Liver (tissue), 9 donors: Measurements from ENCODE around the gene RAD9B. TPM values are rescaled to one million over a fixed set of nuclear protein-coding genes. Genes with fewer than 3 reads are reported as not detected.

Source experiments
- DNase-seq: peaks from one replicate; pipeline ENCODE4 v3.0.0-alpha.2; 2017; ENCODE audit warnings: low spot score
- H3K27ac ChIP-seq, 2 donors: one replicate each; pipeline ENCODE4 v1.7.0; 2013; ENCODE audit warnings: inconsistent platforms in 2 of 2, low read length in 2 of 2, control low read depth in 1 of 2, low read depth in 1 of 2, mild to moderate bottlenecking in 1 of 2
- H3K27me3 ChIP-seq, 4 donors: one replicate each; pipeline versions ENCODE4 v1.6.1 to v1.7.0; 2013; ENCODE audit warnings: low read length in 3 of 4, inconsistent platforms in 1 of 4, mild to moderate bottlenecking in 1 of 4, moderate library complexity in 1 of 4; ENCODE audit not compliant: control insufficient read depth in 4 of 4, insufficient read depth in 4 of 4
- H3K36me3 ChIP-seq, 4 donors: one replicate each; pipeline versions ENCODE4 v1.6.1 to v1.7.0; 2013; ENCODE audit warnings: low read length in 3 of 4, mild to moderate bottlenecking in 3 of 4, low read depth in 1 of 4, moderate library complexity in 1 of 4; ENCODE audit not compliant: control insufficient read depth in 4 of 4, insufficient read depth in 3 of 4
- H3K4me1 ChIP-seq, 4 donors: one replicate each; pipeline versions ENCODE4 v1.6.1 to v1.7.0; 2013; ENCODE audit warnings: low read length in 3 of 4, mild to moderate bottlenecking in 3 of 4, moderate library complexity in 1 of 4; ENCODE audit not compliant: control insufficient read depth in 4 of 4, insufficient read depth in 4 of 4
- H3K4me3 ChIP-seq, 3 donors: one replicate each; pipeline versions ENCODE4 v1.6.1 to v1.7.0; 2013; ENCODE audit warnings: low read length in 3 of 3, control low read depth in 1 of 3, low read depth in 1 of 3, mild to moderate bottlenecking in 1 of 3
- H3K9ac ChIP-seq, 2 donors: one replicate each; pipeline ENCODE4 v1.7.0; 2013; ENCODE audit warnings: low read length in 2 of 2, mild to moderate bottlenecking in 2 of 2, moderate library complexity in 2 of 2, control low read depth in 1 of 2, low read depth in 1 of 2
- H3K9me3 ChIP-seq, 4 donors: one replicate each; pipeline versions ENCODE4 v1.6.1 to v1.7.0; 2013; ENCODE audit warnings: low read length in 3 of 4; ENCODE audit not compliant: control insufficient read depth in 4 of 4
- CTCF ChIP-seq: fragments of 150-350 bp; IDR thresholded peaks from 2 replicates; pipeline ENCODE4 v1.5.1; 2017; ENCODE audit warnings: improper control_type of control experiment, low read depth, low read length; ENCODE audit not compliant: missing input control
- EGR1 ChIP-seq, 2 donors: IDR thresholded peaks; 2 replicates each; pipeline ENCODE4 v1.6.1; 2016 to 2018; ENCODE audit warnings: antibody characterized with exemption in 2 of 2, low read depth in 2 of 2
- FOXA1 ChIP-seq: IDR thresholded peaks from 2 replicates; pipeline ENCODE4 v1.6.1; 2016; ENCODE audit warnings: antibody characterized with exemption
- FOXA2 ChIP-seq: IDR thresholded peaks from 2 replicates; pipeline ENCODE4 v1.6.1; 2016; ENCODE audit warnings: antibody characterized with exemption
- GABPA ChIP-seq, 2 donors: IDR thresholded peaks in 1 of 2; conservative IDR thresholded peaks in 1 of 2; 2 replicates each; pipeline ENCODE4 v1.6.1; 2016; ENCODE audit warnings: antibody characterized with exemption in 2 of 2, mild to moderate bottlenecking in 1 of 2, moderate library complexity in 1 of 2
- HNF4A ChIP-seq, 2 donors: conservative IDR thresholded peaks; 2 replicates each; pipeline ENCODE4 v1.6.1; 2016; ENCODE audit warnings: antibody characterized with exemption in 2 of 2, mild to moderate bottlenecking in 2 of 2
- HNF4G ChIP-seq: IDR thresholded peaks from 2 replicates; pipeline ENCODE4 v1.6.1; 2016; ENCODE audit warnings: antibody characterized with exemption
- JUND ChIP-seq, 2 donors: IDR thresholded peaks; 2 replicates each; pipeline ENCODE4 v1.6.1; 2016; ENCODE audit warnings: antibody characterized with exemption in 2 of 2
- NR2F2 ChIP-seq: IDR thresholded peaks from 2 replicates; pipeline ENCODE4 v1.6.1; 2016; ENCODE audit warnings: antibody characterized with exemption
- RAD21 ChIP-seq, 2 donors: IDR thresholded peaks; 2 replicates each; pipeline ENCODE4 v1.6.1; 2016; ENCODE audit warnings: antibody characterized with exemption in 2 of 2, mild to moderate bottlenecking in 2 of 2
- RXRA ChIP-seq, 2 donors: IDR thresholded peaks; 2 replicates each; pipeline ENCODE4 v1.6.1; 2017 to 2018; ENCODE audit warnings: antibody characterized with exemption in 2 of 2, mild to moderate bottlenecking in 1 of 2
- SP1 ChIP-seq: IDR thresholded peaks from 2 replicates; pipeline ENCODE4 v1.6.1; 2018; ENCODE audit warnings: antibody characterized with exemption, mild to moderate bottlenecking
- TAF1 ChIP-seq: conservative IDR thresholded peaks from 2 replicates; pipeline ENCODE4 v1.6.1; 2016; ENCODE audit warnings: antibody characterized with exemption, mild to moderate bottlenecking
- YY1 ChIP-seq: IDR thresholded peaks from 2 replicates; pipeline ENCODE4 v1.6.1; 2016; ENCODE audit warnings: antibody characterized with exemption, mild to moderate bottlenecking
- ZBTB33 ChIP-seq: IDR thresholded peaks from 2 replicates; pipeline ENCODE4 v1.6.1; 2016; ENCODE audit warnings: antibody characterized with exemption
- WGBS: extraction: QIAGEN DNeasy Blood & Tissue Kit; methylation state at CpG from one replicate; pipeline ENCODE4 v1.1.7; 2013; 5-methylcytosine and 5-hydroxymethylcytosine counted together
- polyA plus RNA-seq, 2 donors: library from polyadenylated mRNA; stranded (reverse) in 1 of 2; unstranded in 1 of 2; fragments of 200-250 nt in 1 of 2; fragments of >200 nt in 1 of 2; fragmentation: Nextera tagmentation in 1 of 2; extraction: Ambion mirVana in 1 of 2; gene quantifications; one replicate each; pipeline versions ENCODE4 v1.2.1 to v1.2.3, GENCODE V29; 2013 to 2015
- total RNA-seq, 2 donors: library from RNA; depleted of rRNA; stranded (reverse); fragments of >200 nt; gene quantifications; one replicate each; pipeline ENCODE4 v1.2.3, GENCODE V29; 2014
- TF ChIP-seq, protein P1 (sequence below): IDR thresholded peaks from 2 replicates; pipeline ENCODE4 v1.6.1; 2016; ENCODE audit warnings: antibody characterized with exemption, mild to moderate bottlenecking
- TF ChIP-seq, protein P2 (sequence below): IDR thresholded peaks from 2 replicates; pipeline ENCODE4 v1.6.1; 2016; ENCODE audit warnings: antibody characterized with exemption
- TF ChIP-seq, protein P3 (sequence below): IDR thresholded peaks from 2 replicates; pipeline ENCODE4 v1.6.1; 2016; ENCODE audit warnings: antibody characterized with exemption
- donor health status: healthy.
- donor health status: healthy.
- donor health status: healthy.
- donor health status: healthy.
- donor health status: healthy.

Gene RAD9B
- total and polyA plus RNA-seq, 4 donors, result 0.14 to 0.56 (median 0.28) TPM

GRCh38 chr12:110453569-110454296 is 48.4 kb upstream of the RAD9B start:
- no peaks in the 10 kb centered on the region for H3K9me3 ChIP-seq
- no peak overlapping the region for H3K4me3 ChIP-seq
- WGBS, result 36% methylated on average over 4 of the region's 4 CpGs
- H3K27me3 ChIP-seq, result no peaks in the 10 kb centered on the region
- DNase-seq, result no peak
- peaks cover 3 to 23% (median 13%) of the 10 kb centered on the region in 4 donors for H3K4me1 ChIP-seq
- TF ChIP-seq, protein P1, sequence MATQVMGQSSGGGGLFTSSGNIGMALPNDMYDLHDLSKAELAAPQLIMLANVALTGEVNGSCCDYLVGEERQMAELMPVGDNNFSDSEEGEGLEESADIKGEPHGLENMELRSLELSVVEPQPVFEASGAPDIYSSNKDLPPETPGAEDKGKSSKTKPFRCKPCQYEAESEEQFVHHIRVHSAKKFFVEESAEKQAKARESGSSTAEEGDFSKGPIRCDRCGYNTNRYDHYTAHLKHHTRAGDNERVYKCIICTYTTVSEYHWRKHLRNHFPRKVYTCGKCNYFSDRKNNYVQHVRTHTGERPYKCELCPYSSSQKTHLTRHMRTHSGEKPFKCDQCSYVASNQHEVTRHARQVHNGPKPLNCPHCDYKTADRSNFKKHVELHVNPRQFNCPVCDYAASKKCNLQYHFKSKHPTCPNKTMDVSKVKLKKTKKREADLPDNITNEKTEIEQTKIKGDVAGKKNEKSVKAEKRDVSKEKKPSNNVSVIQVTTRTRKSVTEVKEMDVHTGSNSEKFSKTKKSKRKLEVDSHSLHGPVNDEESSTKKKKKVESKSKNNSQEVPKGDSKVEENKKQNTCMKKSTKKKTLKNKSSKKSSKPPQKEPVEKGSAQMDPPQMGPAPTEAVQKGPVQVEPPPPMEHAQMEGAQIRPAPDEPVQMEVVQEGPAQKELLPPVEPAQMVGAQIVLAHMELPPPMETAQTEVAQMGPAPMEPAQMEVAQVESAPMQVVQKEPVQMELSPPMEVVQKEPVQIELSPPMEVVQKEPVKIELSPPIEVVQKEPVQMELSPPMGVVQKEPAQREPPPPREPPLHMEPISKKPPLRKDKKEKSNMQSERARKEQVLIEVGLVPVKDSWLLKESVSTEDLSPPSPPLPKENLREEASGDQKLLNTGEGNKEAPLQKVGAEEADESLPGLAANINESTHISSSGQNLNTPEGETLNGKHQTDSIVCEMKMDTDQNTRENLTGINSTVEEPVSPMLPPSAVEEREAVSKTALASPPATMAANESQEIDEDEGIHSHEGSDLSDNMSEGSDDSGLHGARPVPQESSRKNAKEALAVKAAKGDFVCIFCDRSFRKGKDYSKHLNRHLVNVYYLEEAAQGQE, result no peak
- peak; percentile 23 to 33 for TF ChIP-seq RXRA (IDR thresholded peaks at IDR 0.05)
- TF ChIP-seq ZBTB33, result no peak
- peak in 1 of 2 donors; percentile 26 for TF ChIP-seq GABPA (IDR thresholded peaks at IDR 0.05 in 1 of 2, conservative IDR thresholded peaks at IDR 0.05 in 1 of 2)
- TF ChIP-seq SP1, result peak; percentile 63
- TF ChIP-seq, protein P2, sequence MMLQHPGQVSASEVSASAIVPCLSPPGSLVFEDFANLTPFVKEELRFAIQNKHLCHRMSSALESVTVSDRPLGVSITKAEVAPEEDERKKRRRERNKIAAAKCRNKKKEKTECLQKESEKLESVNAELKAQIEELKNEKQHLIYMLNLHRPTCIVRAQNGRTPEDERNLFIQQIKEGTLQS, result no peak
- peak; percentile 32 for TF ChIP-seq YY1
- no peak for TF ChIP-seq NR2F2
- TF ChIP-seq EGR1 (IDR thresholded peaks at IDR 0.05; ENCODE audit: low read depth in 2 of 2), result no peak
- TF ChIP-seq TAF1, result no peak
- TF ChIP-seq HNF4A (conservative IDR thresholded peaks at IDR 0.05), result peak; percentile 35 to 40
- no peak for TF ChIP-seq HNF4G
- no peak for TF ChIP-seq RAD21 (IDR thresholded peaks at IDR 0.05)
- no peak for TF ChIP-seq FOXA2
- no peak for TF ChIP-seq FOXA1
- no peak for TF ChIP-seq CTCF
- peak in 1 of 2 donors; percentile 23 for TF ChIP-seq JUND (IDR thresholded peaks at IDR 0.05)
- TF ChIP-seq, protein P3, sequence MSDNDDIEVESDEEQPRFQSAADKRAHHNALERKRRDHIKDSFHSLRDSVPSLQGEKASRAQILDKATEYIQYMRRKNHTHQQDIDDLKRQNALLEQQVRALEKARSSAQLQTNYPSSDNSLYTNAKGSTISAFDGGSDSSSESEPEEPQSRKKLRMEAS, result no peak
- H3K27ac ChIP-seq, result peak overlapping the region in 1 of 2 donors; percentile 39
- H3K9ac ChIP-seq, result peak overlapping the region in 1 of 2 donors; percentile 30
- peaks cover 0 to 3% (median 2%) of the 10 kb centered on the region in 4 donors for H3K36me3 ChIP-seq
